ENCODE results near the gene CFAP20DC.

DNA sequence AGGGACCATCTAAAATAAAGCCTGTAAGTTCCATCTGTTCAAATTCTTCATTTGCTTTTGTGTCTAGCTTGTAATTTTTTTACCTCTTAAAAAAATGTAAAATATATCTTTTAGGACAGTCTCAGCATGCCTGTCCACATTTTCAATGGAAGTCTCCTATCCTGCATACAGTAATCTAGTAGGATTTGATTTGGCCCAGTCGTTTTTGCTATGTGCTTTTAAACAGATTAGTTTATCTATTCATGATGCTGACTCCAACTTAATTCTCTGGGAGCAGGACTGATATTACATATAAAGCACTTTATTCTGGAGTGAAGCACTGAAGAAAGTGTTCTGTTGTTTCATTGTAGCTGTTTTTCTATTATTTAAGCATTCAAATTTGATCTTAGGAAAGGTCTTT, 38.9 kb upstream of the CFAP20DC start:
- TF ChIP-seq, protein P1, sequence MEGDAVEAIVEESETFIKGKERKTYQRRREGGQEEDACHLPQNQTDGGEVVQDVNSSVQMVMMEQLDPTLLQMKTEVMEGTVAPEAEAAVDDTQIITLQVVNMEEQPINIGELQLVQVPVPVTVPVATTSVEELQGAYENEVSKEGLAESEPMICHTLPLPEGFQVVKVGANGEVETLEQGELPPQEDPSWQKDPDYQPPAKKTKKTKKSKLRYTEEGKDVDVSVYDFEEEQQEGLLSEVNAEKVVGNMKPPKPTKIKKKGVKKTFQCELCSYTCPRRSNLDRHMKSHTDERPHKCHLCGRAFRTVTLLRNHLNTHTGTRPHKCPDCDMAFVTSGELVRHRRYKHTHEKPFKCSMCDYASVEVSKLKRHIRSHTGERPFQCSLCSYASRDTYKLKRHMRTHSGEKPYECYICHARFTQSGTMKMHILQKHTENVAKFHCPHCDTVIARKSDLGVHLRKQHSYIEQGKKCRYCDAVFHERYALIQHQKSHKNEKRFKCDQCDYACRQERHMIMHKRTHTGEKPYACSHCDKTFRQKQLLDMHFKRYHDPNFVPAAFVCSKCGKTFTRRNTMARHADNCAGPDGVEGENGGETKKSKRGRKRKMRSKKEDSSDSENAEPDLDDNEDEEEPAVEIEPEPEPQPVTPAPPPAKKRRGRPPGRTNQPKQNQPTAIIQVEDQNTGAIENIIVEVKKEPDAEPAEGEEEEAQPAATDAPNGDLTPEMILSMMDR (conservative IDR thresholded peaks at IDR 0.05; ENCODE audit: low read depth in 2 of 2) = no peak
- TF ChIP-seq POLR2AphosphoS5 (IDR thresholded peaks at IDR 0.05; ENCODE audit: low read depth) (no peak), CREB1 (CRISPR knock-in tag; IDR thresholded peaks at IDR 0.05; ENCODE audit: low read depth) (no peak), STAT1 (IDR thresholded peaks at IDR 0.05; ENCODE audit: unreplicated experiment) (no peak), JUNB (IDR thresholded peaks at IDR 0.05; ENCODE audit: unreplicated experiment) (no peak), EZH2phosphoT487 (IDR thresholded peaks at IDR 0.05; ENCODE audit: unreplicated experiment) (no peak)
- TF ChIP-seq, protein P2, sequence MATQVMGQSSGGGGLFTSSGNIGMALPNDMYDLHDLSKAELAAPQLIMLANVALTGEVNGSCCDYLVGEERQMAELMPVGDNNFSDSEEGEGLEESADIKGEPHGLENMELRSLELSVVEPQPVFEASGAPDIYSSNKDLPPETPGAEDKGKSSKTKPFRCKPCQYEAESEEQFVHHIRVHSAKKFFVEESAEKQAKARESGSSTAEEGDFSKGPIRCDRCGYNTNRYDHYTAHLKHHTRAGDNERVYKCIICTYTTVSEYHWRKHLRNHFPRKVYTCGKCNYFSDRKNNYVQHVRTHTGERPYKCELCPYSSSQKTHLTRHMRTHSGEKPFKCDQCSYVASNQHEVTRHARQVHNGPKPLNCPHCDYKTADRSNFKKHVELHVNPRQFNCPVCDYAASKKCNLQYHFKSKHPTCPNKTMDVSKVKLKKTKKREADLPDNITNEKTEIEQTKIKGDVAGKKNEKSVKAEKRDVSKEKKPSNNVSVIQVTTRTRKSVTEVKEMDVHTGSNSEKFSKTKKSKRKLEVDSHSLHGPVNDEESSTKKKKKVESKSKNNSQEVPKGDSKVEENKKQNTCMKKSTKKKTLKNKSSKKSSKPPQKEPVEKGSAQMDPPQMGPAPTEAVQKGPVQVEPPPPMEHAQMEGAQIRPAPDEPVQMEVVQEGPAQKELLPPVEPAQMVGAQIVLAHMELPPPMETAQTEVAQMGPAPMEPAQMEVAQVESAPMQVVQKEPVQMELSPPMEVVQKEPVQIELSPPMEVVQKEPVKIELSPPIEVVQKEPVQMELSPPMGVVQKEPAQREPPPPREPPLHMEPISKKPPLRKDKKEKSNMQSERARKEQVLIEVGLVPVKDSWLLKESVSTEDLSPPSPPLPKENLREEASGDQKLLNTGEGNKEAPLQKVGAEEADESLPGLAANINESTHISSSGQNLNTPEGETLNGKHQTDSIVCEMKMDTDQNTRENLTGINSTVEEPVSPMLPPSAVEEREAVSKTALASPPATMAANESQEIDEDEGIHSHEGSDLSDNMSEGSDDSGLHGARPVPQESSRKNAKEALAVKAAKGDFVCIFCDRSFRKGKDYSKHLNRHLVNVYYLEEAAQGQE (IDR thresholded peaks at IDR 0.05; ENCODE audit: unreplicated experiment) = no peak
